OCI-LY1 (cell line): ENCODE results near the gene CATSPER3.

Source experiments
- H2AFZ ChIP-seq: fragments of 200-600 bp; sonication (generic), shearing (Covaris generic); 2 replicates; pipeline ENCODE4 v1.6.0; 2014; ENCODE audit warnings: antibody characterized with exemption, mild to moderate bottlenecking, low read length
- H3F3A ChIP-seq: fragments of 200-600 bp; sonication (generic), shearing (Covaris generic); 2 replicates; pipeline ENCODE4 v1.6.0; 2014; ENCODE audit warnings: mild to moderate bottlenecking, antibody characterized with exemption, low read length, moderate library complexity; ENCODE audit not compliant: insufficient read depth
- H3K27ac ChIP-seq: fragments of 200-600 bp; sonication (generic); 2 replicates; pipeline ENCODE4 v1.5.1; 2014; ENCODE audit warnings: low read length, mixed run types, mild to moderate bottlenecking, low read depth; ENCODE audit not compliant: poor library complexity, severe bottlenecking
- H3K27me3 ChIP-seq: fragments of 200-600 bp; sonication (generic); 2 replicates; pipeline ENCODE4 v1.6.0; 2014; ENCODE audit warnings: antibody characterized with exemption, mild to moderate bottlenecking, low read length, moderate library complexity; ENCODE audit not compliant: insufficient read depth
- H3K36me3 ChIP-seq: fragments of 200-600 bp; sonication (generic); 2 replicates; pipeline ENCODE4 v1.6.1; 2014; ENCODE audit warnings: mild to moderate bottlenecking, antibody characterized with exemption, low read length, moderate library complexity, mixed read lengths; ENCODE audit not compliant: insufficient read depth
- H3K4me1 ChIP-seq: fragments of 200-600 bp; sonication (generic); 2 replicates; pipeline ENCODE4 v1.5.1; 2014; ENCODE audit warnings: mild to moderate bottlenecking, low read length, moderate library complexity; ENCODE audit not compliant: insufficient read depth, severe bottlenecking
- H3K4me2 ChIP-seq: fragments of 200-600 bp; sonication (generic), shearing (Covaris generic); 2 replicates; pipeline ENCODE4 v1.6.1; 2014; ENCODE audit warnings: low read length
- H3K4me3 ChIP-seq: fragments of 200-600 bp; sonication (generic); 2 replicates; pipeline ENCODE4 v1.5.1; 2014; ENCODE audit warnings: low read length, low read depth, mild to moderate bottlenecking, mixed read lengths; ENCODE audit not compliant: poor library complexity, severe bottlenecking
- H3K79me2 ChIP-seq: fragments of 200-600 bp; shearing (Covaris generic); 2 replicates; pipeline ENCODE4 v1.6.1; 2016; ENCODE audit warnings: mixed run types, low read length, mixed read lengths; ENCODE audit not compliant: insufficient read depth
- H3K9ac ChIP-seq: fragments of 200-600 bp; sonication (generic), shearing (Covaris generic); 2 replicates; pipeline ENCODE4 v1.6.1; 2014; ENCODE audit warnings: mild to moderate bottlenecking, low read length, mixed read lengths
- H3K9me2 ChIP-seq: fragments of 200-600 bp; sonication (generic), shearing (Covaris generic); 2 replicates; pipeline ENCODE4 v1.6.1; 2014; ENCODE audit warnings: low read depth, mild to moderate bottlenecking, low read length, mixed read lengths
- H3K9me3 ChIP-seq: fragments of 200-600 bp; shearing (Covaris generic); 2 replicates; pipeline ENCODE4 v1.6.1; 2014; ENCODE audit warnings: low read length, mixed read lengths
- H4K20me1 ChIP-seq: fragments of 200-600 bp; sonication (generic), shearing (Covaris generic); 2 replicates; pipeline ENCODE4 v1.6.0; 2016; ENCODE audit warnings: mild to moderate bottlenecking, low read length; ENCODE audit not compliant: insufficient read depth
- CTCF ChIP-seq: fragments of 200-600 bp; sonication (generic), shearing (Covaris generic); IDR thresholded peaks from 2 replicates; pipeline ENCODE4 v1.5.1; 2017; ENCODE audit warnings: mild to moderate bottlenecking, antibody characterized with exemption, low read length, moderate library complexity, mixed read lengths
- EZH2 ChIP-seq: fragments of 200-600 bp; sonication (generic), shearing (Covaris generic); IDR thresholded peaks from 2 replicates; pipeline ENCODE4 v1.8.0; 2017; ENCODE audit warnings: borderline replicate concordance, mixed run types, mild to moderate bottlenecking, antibody characterized with exemption, low read length, moderate library complexity, mixed read lengths

The CATSPER3 gene

DNA sequence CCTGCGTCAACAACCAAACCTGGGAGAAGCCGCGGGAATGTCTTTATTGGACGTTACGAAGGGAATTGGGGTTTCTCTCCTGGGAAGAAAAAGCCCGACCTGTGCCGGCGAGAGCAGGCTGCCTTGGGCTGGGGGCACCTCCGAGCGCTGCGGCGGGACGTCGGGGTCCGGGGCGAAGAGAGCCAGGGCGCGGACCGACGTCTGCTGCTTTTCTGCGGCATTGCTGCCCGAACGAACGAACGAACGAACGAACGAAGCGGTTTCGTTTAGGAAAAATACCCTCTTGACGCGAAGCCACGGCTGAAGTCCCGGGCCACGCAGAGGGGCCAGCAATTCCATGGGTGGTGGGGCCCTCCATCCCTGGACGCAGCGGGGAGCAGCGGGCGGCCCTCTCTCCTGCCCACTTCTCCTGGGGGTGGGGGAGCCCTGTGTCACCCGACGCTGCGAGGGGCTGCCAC, 71.1 kb downstream of the CATSPER3 start:
- Histone ChIP-seq H3K9ac (no peak overlapping the region), H3F3A (no peaks in the 10 kb centered on the region), H2AFZ (no peak overlapping the region), H3K4me3 (no peak overlapping the region), H3K4me1 (peaks cover 27% of the 10 kb centered on the region), H4K20me1 (no peaks in the 10 kb centered on the region), H3K79me2 (no peaks in the 10 kb centered on the region), H3K9me3 (no peaks in the 10 kb centered on the region), H3K36me3 (no peaks in the 10 kb centered on the region; the same call in 1 of the 2 replicates), H3K27me3 (no peaks in the 10 kb centered on the region; the same call in 1 of the 2 replicates), H3K27ac (no peak overlapping the region), H3K9me2 (no peaks in the 10 kb centered on the region), H3K4me2 (no peak overlapping the region)
- no peak for TF ChIP-seq CTCF
- no peak for TF ChIP-seq EZH2

- H3K4me2 ChIP-seq, result no peak overlapping the region
- H2AFZ ChIP-seq, result no peak overlapping the region
- H3K36me3 ChIP-seq, result no peaks in the 10 kb centered on the region; the same call in 1 of the 2 replicates
- no peaks in the 10 kb centered on the region; the same call in 1 of the 2 replicates for H3K27me3 ChIP-seq
- H3K9me3 ChIP-seq, result no peaks in the 10 kb centered on the region
- H3K4me3 ChIP-seq, result no peak overlapping the region
- no peak for TF ChIP-seq EZH2
- no peak for TF ChIP-seq CTCF
- no peaks in the 10 kb centered on the region for H3K79me2 ChIP-seq
- no peak overlapping the region for H3K9ac ChIP-seq
- H3K27ac ChIP-seq, result no peak overlapping the region
- no peaks in the 10 kb centered on the region for H3K9me2 ChIP-seq
- no peaks in the 10 kb centered on the region for H4K20me1 ChIP-seq
- H3F3A ChIP-seq, result no peaks in the 10 kb centered on the region
- peaks cover 25% of the 10 kb centered on the region for H3K4me1 ChIP-seq
Measured at GRCh38 chr5:135039271-135040033, 71.7 kb downstream of the CATSPER3 start.

GRCh38 chr5:135040034-135040332, 72.3 kb downstream of the CATSPER3 start:
- Histone ChIP-seq H3K79me2 (no peaks in the 10 kb centered on the region), H3K4me3 (no peak overlapping the region), H3K9me2 (no peaks in the 10 kb centered on the region), H3K27ac (no peak overlapping the region), H3K9me3 (no peaks in the 10 kb centered on the region), H3K9ac (no peak overlapping the region), H3K36me3 (no peaks in the 10 kb centered on the region; the same call in 1 of the 2 replicates), H3K27me3 (no peaks in the 10 kb centered on the region; the same call in 1 of the 2 replicates), H3K4me2 (no peak overlapping the region; the same call in 1 of the 2 replicates), H3F3A (no peaks in the 10 kb centered on the region), H3K4me1 (peaks cover 20% of the 10 kb centered on the region), H4K20me1 (no peaks in the 10 kb centered on the region), H2AFZ (no peak overlapping the region)
- TF ChIP-seq EZH2 (no peak), CTCF (no peak)
